HepG2 (cell line): Measurements from ENCODE around the gene TMEM120A. TPM values are rescaled to one million over a fixed set of nuclear protein-coding genes. Genes with fewer than 3 reads are reported as not detected.

ENCODE experiments used
- AKAP8 ChIP-seq: sonication (generic); formaldehyde crosslinking; IDR thresholded peaks from 2 replicates; pipeline ENCODE4 v1.5.1; 2020; ENCODE audit warnings: mild to moderate bottlenecking, missing genetic modification reagents
- ARNTL ChIP-seq: sonication (generic); formaldehyde crosslinking; IDR thresholded peaks from 2 replicates; pipeline ENCODE4 v1.4.0; 2020; ENCODE audit warnings: mild to moderate bottlenecking, missing genetic modification reagents
- HNF4A ChIP-seq: sonication (generic); formaldehyde crosslinking; IDR thresholded peaks from 2 replicates; pipeline ENCODE4 v1.4.0; 2020; ENCODE audit warnings: missing genetic modification reagents
- KAT8 ChIP-seq: IDR thresholded peaks from 2 replicates; pipeline ENCODE4 v1.6.1; 2016; ENCODE audit warnings: missing genetic modification reagents, missing compliant biosample characterization
- MAZ ChIP-seq, 2 experiments: sonication (generic) in 1 of 2; formaldehyde crosslinking in 1 of 2; IDR thresholded peaks; 2 replicates each; pipeline versions ENCODE4 v1.5.0 to v1.6.1; 2012 to 2020; ENCODE audit warnings: low read depth in 2 of 2, mild to moderate bottlenecking in 2 of 2, borderline replicate concordance in 1 of 2, improper control_type of control experiment in 1 of 2, low read length in 1 of 2, missing genetic modification reagents in 1 of 2, moderate library complexity in 1 of 2
- MBNL3 ChIP-seq: fragments of 250-450 bp; sonication (Bioruptor Pico); conservative IDR thresholded peaks from 2 replicates; pipeline ENCODE4 v1.8.0; 2022; ENCODE audit warnings: mild to moderate bottlenecking, inconsistent platforms
- MED1 ChIP-seq: sonication (generic); formaldehyde crosslinking; IDR thresholded peaks from 2 replicates; pipeline ENCODE4 v1.4.0; 2020; ENCODE audit warnings: missing genetic modification reagents
- PRMT3 ChIP-seq: sonication (generic); formaldehyde crosslinking; IDR thresholded peaks from 2 replicates; pipeline ENCODE4 v1.8.1; 2022; ENCODE audit warnings: low read depth, mild to moderate bottlenecking, moderate library complexity, missing genetic modification reagents, borderline replicate concordance
- SKI ChIP-seq: fragments of 450-650 bp; IDR thresholded peaks from one replicate; pipeline ENCODE4 v1.6.1; 2018; ENCODE audit warnings: mild to moderate bottlenecking; ENCODE audit not compliant: partially characterized antibody
- YEATS4 ChIP-seq: sonication (generic); formaldehyde crosslinking; IDR thresholded peaks from 2 replicates; pipeline ENCODE4 v1.4.0; 2020; ENCODE audit warnings: missing genetic modification reagents, borderline replicate concordance
- ZFP36 ChIP-seq: fragments of 150-350 bp; IDR thresholded peaks from 2 replicates; pipeline ENCODE4 v1.6.1; 2018; ENCODE audit warnings: borderline replicate concordance, low read length, low read depth; ENCODE audit not compliant: partially characterized antibody
- ZNF225 ChIP-seq: sonication (generic); formaldehyde crosslinking; IDR thresholded peaks from 2 replicates; pipeline ENCODE4 v1.4.0; 2020; ENCODE audit warnings: mild to moderate bottlenecking, missing genetic modification reagents
- ZNF3 ChIP-seq: IDR thresholded peaks from 2 replicates; pipeline ENCODE4 v1.7.0; 2017; ENCODE audit warnings: inconsistent platforms
- ZNF44 ChIP-seq: sonication (generic); formaldehyde crosslinking; IDR thresholded peaks from 2 replicates; pipeline ENCODE4 v1.5.1; 2020; ENCODE audit warnings: mild to moderate bottlenecking, missing genetic modification reagents
- ZNF629 ChIP-seq: sonication (generic); formaldehyde crosslinking; conservative IDR thresholded peaks from 2 replicates; pipeline ENCODE4 v1.5.0; 2020; ENCODE audit warnings: missing genetic modification reagents
- ZNF652 ChIP-seq: IDR thresholded peaks from 2 replicates; pipeline ENCODE4 v1.6.1; 2016; ENCODE audit warnings: low read depth, borderline replicate concordance
- ZNF737 ChIP-seq: sonication (generic); formaldehyde crosslinking; IDR thresholded peaks from 2 replicates; pipeline ENCODE4 v1.5.0; 2020; ENCODE audit warnings: missing genetic modification reagents, mild to moderate bottlenecking, borderline replicate concordance
- ZSCAN31 ChIP-seq: sonication (generic); formaldehyde crosslinking; IDR thresholded peaks from 2 replicates; pipeline ENCODE4 v1.5.0; 2020; ENCODE audit warnings: low read depth, mild to moderate bottlenecking, missing genetic modification reagents
- polyA plus RNA-seq, 8 experiments: library from polyadenylated mRNA; depleted of rRNA in 3 of 8; stranded (reverse) in 7 of 8; unstranded in 1 of 8; fragments of >200 nt; fragmentation: Illumina TruSeq in 4 of 8; extraction: Trizol in 4 of 8; gene quantifications; 2 replicates each; pipeline versions ENCODE4 v1.2.1 to v1.2.3, GENCODE V29; 2011 to 2016; ENCODE audit warnings: low read depth in 4 of 8, missing spikeins in 1 of 8, mixed read lengths in 1 of 8; ENCODE audit not compliant: insufficient read depth in 1 of 8
- total RNA-seq, 5 experiments: library from RNA; depleted of rRNA; stranded (reverse); fragments of >200 nt; fragmentation: Illumina TruSeq; extraction: Trizol; gene quantifications; 2 replicates each; pipeline ENCODE4 v1.2.3, GENCODE V29; 2016; ENCODE audit warnings: low read depth in 1 of 5
- TF ChIP-seq, protein P1 (sequence below): sonication (generic); formaldehyde crosslinking; IDR thresholded peaks from 2 replicates; pipeline ENCODE4 v1.4.0; 2020; ENCODE audit warnings: missing genetic modification reagents, borderline replicate concordance
- TF ChIP-seq, protein P2 (sequence below): sonication (generic); formaldehyde crosslinking; IDR thresholded peaks from 2 replicates; pipeline ENCODE4 v1.5.0; 2020; ENCODE audit warnings: missing genetic modification reagents
- TF ChIP-seq, protein P3 (sequence below): IDR thresholded peaks from 2 replicates; pipeline ENCODE4 v1.6.1; 2012; ENCODE audit warnings: inconsistent platforms
- TF ChIP-seq, protein P4 (sequence below): sonication (generic); formaldehyde crosslinking; IDR thresholded peaks from 2 replicates; pipeline ENCODE4 v1.5.0; 2020; ENCODE audit warnings: missing genetic modification reagents, mild to moderate bottlenecking, borderline replicate concordance

Gene TMEM120A
- total and polyA plus RNA-seq, 2 of the 13 experiments (the other 11 are each of a cell fraction or from before 2014, with no cell fraction given) = 40.3 to 102 TPM

DNA sequence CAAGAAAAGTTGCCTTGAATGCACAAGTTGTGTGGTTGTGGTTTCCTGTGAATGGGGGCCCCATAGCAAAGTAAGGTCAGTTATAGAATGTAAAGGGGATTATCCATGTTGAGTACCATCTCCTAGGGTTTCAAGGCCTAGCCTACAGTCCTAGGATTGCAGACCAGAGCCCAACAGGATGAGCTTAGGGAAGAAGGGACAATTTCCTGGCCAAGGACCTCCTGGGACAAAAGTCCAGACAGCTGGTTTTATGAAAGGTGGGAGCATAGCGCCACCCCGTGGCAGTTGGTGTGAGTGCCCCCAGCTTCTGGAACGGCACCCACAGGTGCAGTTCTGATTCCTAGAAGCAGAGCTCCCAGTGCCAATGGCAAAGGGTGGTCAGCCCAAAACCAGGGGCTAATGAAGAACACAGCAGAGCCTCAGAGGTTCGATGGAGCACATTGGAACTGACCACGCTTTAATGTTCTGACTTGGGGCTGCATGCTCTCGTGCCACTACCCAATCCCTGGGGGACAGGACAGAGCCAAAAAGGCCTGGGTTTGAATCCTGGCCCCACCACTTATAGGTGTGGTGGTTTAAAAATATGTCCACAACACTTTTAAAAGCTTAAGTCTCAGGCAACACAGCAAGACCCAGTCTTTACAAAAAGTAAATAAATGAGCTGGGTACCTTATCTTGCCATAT lies 25.8 kb upstream of the TMEM120A start (continued):
- TF ChIP-seq, protein P1, sequence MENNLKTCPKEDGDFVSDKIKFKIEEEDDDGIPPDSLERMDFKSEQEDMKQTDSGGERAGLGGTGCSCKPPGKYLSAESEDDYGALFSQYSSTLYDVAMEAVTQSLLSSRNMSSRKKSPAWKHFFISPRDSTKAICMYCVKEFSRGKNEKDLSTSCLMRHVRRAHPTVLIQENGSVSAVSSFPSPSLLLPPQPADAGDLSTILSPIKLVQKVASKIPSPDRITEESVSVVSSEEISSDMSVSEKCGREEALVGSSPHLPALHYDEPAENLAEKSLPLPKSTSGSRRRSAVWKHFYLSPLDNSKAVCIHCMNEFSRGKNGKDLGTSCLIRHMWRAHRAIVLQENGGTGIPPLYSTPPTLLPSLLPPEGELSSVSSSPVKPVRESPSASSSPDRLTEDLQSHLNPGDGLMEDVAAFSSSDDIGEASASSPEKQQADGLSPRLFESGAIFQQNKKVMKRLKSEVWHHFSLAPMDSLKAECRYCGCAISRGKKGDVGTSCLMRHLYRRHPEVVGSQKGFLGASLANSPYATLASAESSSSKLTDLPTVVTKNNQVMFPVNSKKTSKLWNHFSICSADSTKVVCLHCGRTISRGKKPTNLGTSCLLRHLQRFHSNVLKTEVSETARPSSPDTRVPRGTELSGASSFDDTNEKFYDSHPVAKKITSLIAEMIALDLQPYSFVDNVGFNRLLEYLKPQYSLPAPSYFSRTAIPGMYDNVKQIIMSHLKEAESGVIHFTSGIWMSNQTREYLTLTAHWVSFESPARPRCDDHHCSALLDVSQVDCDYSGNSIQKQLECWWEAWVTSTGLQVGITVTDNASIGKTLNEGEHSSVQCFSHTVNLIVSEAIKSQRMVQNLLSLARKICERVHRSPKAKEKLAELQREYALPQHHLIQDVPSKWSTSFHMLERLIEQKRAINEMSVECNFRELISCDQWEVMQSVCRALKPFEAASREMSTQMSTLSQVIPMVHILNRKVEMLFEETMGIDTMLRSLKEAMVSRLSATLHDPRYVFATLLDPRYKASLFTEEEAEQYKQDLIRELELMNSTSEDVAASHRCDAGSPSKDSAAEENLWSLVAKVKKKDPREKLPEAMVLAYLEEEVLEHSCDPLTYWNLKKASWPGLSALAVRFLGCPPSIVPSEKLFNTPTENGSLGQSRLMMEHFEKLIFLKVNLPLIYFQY = no peak
- TF ChIP-seq AKAP8 (CRISPR knock-in tag) (no peak), ZNF629 (no peak), YEATS4 (no peak), ZNF225 (CRISPR knock-in tag) (no peak), KAT8 (peak; percentile 59; the same call in 1 of the 2 replicates), ARNTL (CRISPR knock-in tag) (no peak), MBNL3 (CRISPR knock-in tag) (no peak), ZSCAN31 (peak; percentile 52; the same call in 1 of the 2 replicates), ZNF737 (CRISPR knock-in tag) (no peak), MAZ (IDR thresholded peaks at IDR 0.05; ENCODE audit: borderline replicate concordance, low read depth, low read length) (no peak), MAZ (CRISPR knock-in tag; IDR thresholded peaks at IDR 0.05; ENCODE audit: low read depth) (peak; percentile 52; the same call in 1 of the 2 replicates), MED1 (no peak), ZNF652 (CRISPR knock-in tag) (no peak), ZFP36 (no peak), ZNF3 (no peak), PRMT3 (no peak), SKI (no peak), HNF4A (CRISPR knock-in tag) (peak; percentile 86), ZNF44 (CRISPR knock-in tag) (no peak)
- TF ChIP-seq, protein P2, sequence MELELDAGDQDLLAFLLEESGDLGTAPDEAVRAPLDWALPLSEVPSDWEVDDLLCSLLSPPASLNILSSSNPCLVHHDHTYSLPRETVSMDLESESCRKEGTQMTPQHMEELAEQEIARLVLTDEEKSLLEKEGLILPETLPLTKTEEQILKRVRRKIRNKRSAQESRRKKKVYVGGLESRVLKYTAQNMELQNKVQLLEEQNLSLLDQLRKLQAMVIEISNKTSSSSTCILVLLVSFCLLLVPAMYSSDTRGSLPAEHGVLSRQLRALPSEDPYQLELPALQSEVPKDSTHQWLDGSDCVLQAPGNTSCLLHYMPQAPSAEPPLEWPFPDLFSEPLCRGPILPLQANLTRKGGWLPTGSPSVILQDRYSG = no peak
- TF ChIP-seq, protein P3, sequence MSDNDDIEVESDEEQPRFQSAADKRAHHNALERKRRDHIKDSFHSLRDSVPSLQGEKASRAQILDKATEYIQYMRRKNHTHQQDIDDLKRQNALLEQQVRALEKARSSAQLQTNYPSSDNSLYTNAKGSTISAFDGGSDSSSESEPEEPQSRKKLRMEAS = no peak
- TF ChIP-seq, protein P4, sequence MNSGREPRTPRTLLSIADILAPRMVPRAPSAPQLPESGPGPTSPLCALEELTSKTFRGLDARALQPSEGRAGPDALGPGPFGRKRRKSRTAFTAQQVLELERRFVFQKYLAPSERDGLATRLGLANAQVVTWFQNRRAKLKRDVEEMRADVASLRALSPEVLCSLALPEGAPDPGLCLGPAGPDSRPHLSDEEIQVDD (CRISPR knock-in tag) = no peak
